GM23338 (cell line): ENCODE measurements around the gene MYO1D. TPM values are rescaled to one million over a fixed set of nuclear protein-coding genes. Genes with fewer than 3 reads are reported as not detected.

Experiments
- ATAC-seq: fragments of 200-7000 bp; cut with Tn5 transposase; 3 replicates; pipeline ENCODE4 v1.9.1; 2020
- DNase-seq: peaks from one replicate; pipeline ENCODE4 v3.0.0-alpha.2; 2015; ENCODE audit warnings: low spot score
- H2AFZ ChIP-seq: fragments of 200-600 bp; sonication (generic); 2 replicates; pipeline ENCODE4 v1.8.0; 2016; ENCODE audit warnings: antibody characterized with exemption, mild to moderate bottlenecking, moderate library complexity
- H3F3A ChIP-seq: fragments of 200-600 bp; sonication (generic); replicated peaks from 2 replicates; pipeline ENCODE4 v1.8.0; 2017; ENCODE audit warnings: antibody characterized with exemption, mixed run types, low read depth
- H3K27ac ChIP-seq: fragments of 200-600 bp; sonication (generic); 2 replicates; pipeline ENCODE4 v1.6.1; 2016; ENCODE audit warnings: low read depth
- H3K27me3 ChIP-seq: fragments of 200-600 bp; sonication (generic); 2 replicates; pipeline ENCODE4 v1.8.0; 2016; ENCODE audit warnings: mild to moderate bottlenecking, mixed run types, moderate library complexity; ENCODE audit not compliant: insufficient read depth
- H3K36me3 ChIP-seq: fragments of 200-600 bp; sonication (generic); 2 replicates; pipeline ENCODE4 v1.8.0; 2016; ENCODE audit warnings: mild to moderate bottlenecking; ENCODE audit not compliant: insufficient read depth
- H3K4me1 ChIP-seq: fragments of 200-600 bp; sonication (generic); 2 replicates; pipeline ENCODE4 v1.8.0; 2016; ENCODE audit warnings: mild to moderate bottlenecking, moderate library complexity; ENCODE audit not compliant: insufficient read depth
- H3K4me2 ChIP-seq: fragments of 200-600 bp; sonication (generic); 2 replicates; pipeline ENCODE4 v1.7.1; 2017; ENCODE audit warnings: mixed run types
- H3K4me3 ChIP-seq: fragments of 200-600 bp; sonication (generic); 2 replicates; pipeline ENCODE4 v1.6.1; 2016; ENCODE audit warnings: mixed run types
- H3K79me2 ChIP-seq: fragments of 200-600 bp; sonication (generic); replicated peaks from 2 replicates; pipeline ENCODE4 v1.8.0; 2017; ENCODE audit warnings: mild to moderate bottlenecking; ENCODE audit not compliant: insufficient read depth
- H3K9me2 ChIP-seq: fragments of 200-600 bp; sonication (generic); 2 replicates; pipeline ENCODE4 v1.8.0; 2017; ENCODE audit not compliant: insufficient read depth
- H4K20me1 ChIP-seq: fragments of 200-600 bp; sonication (generic); replicated peaks from 2 replicates; pipeline ENCODE4 v1.8.0; 2017; ENCODE audit warnings: mild to moderate bottlenecking; ENCODE audit not compliant: insufficient read depth
- H3K27ac Mint-ChIP-seq: 2 replicates; pipeline ENCODE4 v1.8.0; 2020; ENCODE audit warnings: inconsistent platforms, mild to moderate bottlenecking, moderate library complexity, mixed read lengths
- H3K27me3 Mint-ChIP-seq: 3 replicates; pipeline ENCODE4 v1.8.0; 2022; ENCODE audit warnings: low read depth, mild to moderate bottlenecking, moderate library complexity, mixed read lengths, inconsistent platforms; ENCODE audit not compliant: insufficient read depth, poor library complexity
- H3K36me3 Mint-ChIP-seq: 3 replicates; pipeline ENCODE4 v1.8.0; 2021; ENCODE audit warnings: low read depth, mild to moderate bottlenecking, inconsistent platforms, moderate library complexity, mixed read lengths
- H3K4me1 Mint-ChIP-seq: 3 replicates; pipeline ENCODE4 v1.8.0; 2020; ENCODE audit warnings: mild to moderate bottlenecking, inconsistent platforms, mixed read lengths
- H3K4me3 Mint-ChIP-seq: 3 replicates; pipeline ENCODE4 v1.8.0; 2021; ENCODE audit warnings: moderate library complexity, mild to moderate bottlenecking, inconsistent platforms, mixed read lengths
- H3K9me3 Mint-ChIP-seq: 3 replicates; pipeline ENCODE4 v1.8.0; 2020; ENCODE audit warnings: moderate library complexity, mild to moderate bottlenecking, inconsistent platforms, mixed read lengths
- CREB1 ChIP-seq: fragments of 250-450 bp; sonication (Bioruptor Pico); IDR thresholded peaks from 2 replicates; pipeline ENCODE4 v1.5.0; 2020; ENCODE audit warnings: low read depth, mild to moderate bottlenecking, moderate library complexity
- CTCF ChIP-seq, 2 experiments: fragments of 200-600 bp in 1 of 2; sonication (generic) in 1 of 2; conservative IDR thresholded peaks; 2 replicates each; pipeline versions ENCODE4 v1.5.1 to v1.6.1; 2016 to 2017; ENCODE audit warnings: antibody characterized with exemption in 2 of 2, low read depth in 2 of 2, mild to moderate bottlenecking in 2 of 2, moderate library complexity in 1 of 2
- ETS1 ChIP-seq: IDR thresholded peaks from 2 replicates; pipeline ENCODE4 v1.6.1; 2016; ENCODE audit warnings: antibody characterized with exemption
- EZH2 ChIP-seq: fragments of 200-600 bp; sonication (generic); IDR thresholded peaks from one replicate; pipeline ENCODE4 v1.8.0; 2017; ENCODE audit warnings: antibody characterized with exemption, mild to moderate bottlenecking, low read depth; ENCODE audit not compliant: unreplicated experiment
- EZH2phosphoT487 ChIP-seq: fragments of 200-600 bp; sonication (generic); IDR thresholded peaks from one replicate; pipeline ENCODE4 v1.8.1; 2018; ENCODE audit warnings: antibody characterized with exemption; ENCODE audit not compliant: unreplicated experiment
- JUNB ChIP-seq: IDR thresholded peaks from one replicate; pipeline ENCODE4 v1.6.1; 2016; ENCODE audit warnings: antibody characterized with exemption; ENCODE audit not compliant: unreplicated experiment
- NANOG ChIP-seq: IDR thresholded peaks from 2 replicates; pipeline ENCODE4 v1.6.1; 2016; ENCODE audit warnings: antibody characterized with exemption, borderline replicate concordance
- POLR2AphosphoS5 ChIP-seq: IDR thresholded peaks from 2 replicates; pipeline ENCODE4 v1.6.1; 2016; ENCODE audit warnings: antibody characterized with exemption, low read depth
- STAT1 ChIP-seq: IDR thresholded peaks from one replicate; pipeline ENCODE4 v1.6.1; 2016; ENCODE audit warnings: antibody characterized with exemption; ENCODE audit not compliant: unreplicated experiment
- ZNF331 ChIP-seq: fragments of 250-450 bp; sonication (Bioruptor Pico); IDR thresholded peaks from 2 replicates; pipeline ENCODE4 v1.5.0; 2020; ENCODE audit warnings: low read depth, mild to moderate bottlenecking, moderate library complexity
- ZNF462 ChIP-seq: fragments of 250-450 bp; sonication (Bioruptor Pico); IDR thresholded peaks from 2 replicates; pipeline ENCODE4 v1.5.0; 2020; ENCODE audit warnings: mild to moderate bottlenecking, moderate library complexity
- polyA plus RNA-seq: library from polyadenylated mRNA; unstranded; fragments of >200 nt; fragmentation: Nextera tagmentation; extraction: Ambion mirVana; gene quantifications from 2 replicates; pipeline ENCODE4 v1.2.1, GENCODE V29; 2016
- total RNA-seq: library from RNA; depleted of rRNA; stranded (reverse); fragments of >200 nt; shearing (Covaris generic); gene quantifications from 2 replicates; pipeline ENCODE4 v1.2.3, GENCODE V29; 2014

MYO1D gene
- total and polyA plus RNA-seq, 2 experiments from 2014 or later: 8.6 to 28.6 TPM

- peaks cover 4% of the 10 kb centered on the region for H3K27me3 Mint-ChIP-seq
- H3K4me1 Mint-ChIP-seq: peaks cover 47% of the 10 kb centered on the region
- H3K9me3 Mint-ChIP-seq: no peaks in the 10 kb centered on the region
- H3K4me3 ChIP-seq: no peak overlapping the region
- H3F3A ChIP-seq: no peaks in the 10 kb centered on the region
- no peaks in the 10 kb centered on the region for H3K27me3 ChIP-seq
- DNase-seq (peak; percentile 91), ATAC-seq (peak; percentile 71)
- H3K36me3 Mint-ChIP-seq: no peaks in the 10 kb centered on the region
- peak overlapping the region; percentile 11; the same call in 1 of the 2 replicates for H3K27ac Mint-ChIP-seq
- H4K20me1 ChIP-seq: no peaks in the 10 kb centered on the region
- no peaks in the 10 kb centered on the region for H3K36me3 ChIP-seq
- TF ChIP-seq STAT1 (no peak), CTCF (conservative IDR thresholded peaks at IDR 0.05; ENCODE audit: low read depth in 2 of 2) (no peak)
- no peak overlapping the region for H2AFZ ChIP-seq
- H3K27ac ChIP-seq: 0 out of 2 replicates have a peak overlapping the region, but pooled peaks have one; percentile 29
- peaks cover 49% of the 10 kb centered on the region for H3K4me1 ChIP-seq
- no peaks in the 10 kb centered on the region for H3K9me2 ChIP-seq
- no peaks in the 10 kb centered on the region for H3K79me2 ChIP-seq
- H3K4me2 ChIP-seq: peak overlapping the region; percentile 28
- peak overlapping the region; percentile 2; the same call in 1 of the 3 replicates for H3K4me3 Mint-ChIP-seq
Measured at GRCh38 chr17:32546031-32546444, 330.9 kb downstream of the MYO1D start.

- Mint-ChIP-seq H3K9me3 (peaks cover 5% of the 10 kb centered on the region; the same call in 2 of the 3 replicates), H3K36me3 (peaks cover 9% of the 10 kb centered on the region), H3K27me3 (peaks cover 4% of the 10 kb centered on the region), H3K27ac (no peak overlapping the region), H3K4me3 (no peak overlapping the region), H3K4me1 (peaks cover 38% of the 10 kb centered on the region)
- no peak for ATAC-seq
- Histone ChIP-seq H3F3A (no peaks in the 10 kb centered on the region), H3K4me2 (peak overlapping the region; percentile 50), H3K36me3 (no peaks in the 10 kb centered on the region), H3K79me2 (no peaks in the 10 kb centered on the region), H2AFZ (no peak overlapping the region), H3K4me3 (no peak overlapping the region), H3K27ac (no peak overlapping the region; the same call in 1 of the 2 replicates), H3K9me2 (no peaks in the 10 kb centered on the region), H3K4me1 (peaks cover 39% of the 10 kb centered on the region), H4K20me1 (no peaks in the 10 kb centered on the region), H3K27me3 (no peaks in the 10 kb centered on the region)
- no peak for DNase-seq
- TF ChIP-seq ZNF331 (no peak), NANOG (no peak), CTCF (conservative IDR thresholded peaks at IDR 0.05; ENCODE audit: low read depth in 2 of 2) (no peak), CREB1 (CRISPR knock-in tag) (no peak), ETS1 (no peak), JUNB (no peak), POLR2AphosphoS5 (no peak), EZH2 (no peak), ZNF462 (CRISPR knock-in tag) (no peak), EZH2phosphoT487 (no peak)
Measured at GRCh38 chr17:32542186-32542585, 334.7 kb downstream of the MYO1D start.
